Measurements from ENCODE around the gene RUFY3.

Gene RUFY3

GRCh38 chr4:70842761-70843435 is 121.1 kb downstream of the RUFY3 start:
- DNase-seq: no peak

- no peak for DNase-seq
These were observed 122.4 kb downstream of the RUFY3 start for GRCh38 chr4:70844180-70844579.

GRCh38 chr4:70849291-70849690 is 127.5 kb downstream of the RUFY3 start:
- DNase-seq: no peak

GRCh38 chr4:70855464-70855863 is 133.7 kb downstream of the RUFY3 start:
- no peak for DNase-seq
